AG04449 (cell line): ENCODE data around the gene SLC23A2.

Experiments used
- CTCF ChIA-PET: fragments of 350-600 bp; formaldehyde crosslinking; extraction: SDS; loops from one replicate; lab custom pipeline; 2021; ENCODE audit warnings: antibody characterized with exemption; lab: Yijun Ruan, JAX
- POLR2A ChIA-PET: fragments of 400-600, 350-600 bp; formaldehyde crosslinking; extraction: SDS; loops from one replicate; lab custom pipeline; 2020; ENCODE audit warnings: antibody characterized with exemption, inconsistent platforms; lab: Yijun Ruan, JAX
- DNase-seq: peaks from one replicate; pipeline ENCODE4 v3.0.0-alpha.2; 2010; ENCODE audit warnings: low read depth, low spot score
- H3K4me3 ChIP-seq: 2 replicates; pipeline ENCODE4 v1.5.1; 2011; ENCODE audit warnings: low read depth, mild to moderate bottlenecking, control low read depth, low read length
- TF ChIP-seq, protein P1 (sequence below): IDR thresholded peaks from one replicate; pipeline ENCODE4 v1.5.1; 2011; ENCODE audit warnings: mild to moderate bottlenecking, moderate library complexity, low read length, control low read depth, inconsistent platforms; ENCODE audit not compliant: insufficient read depth; ENCODE audit errors: missing control alignments

The SLC23A2 gene

DNA sequence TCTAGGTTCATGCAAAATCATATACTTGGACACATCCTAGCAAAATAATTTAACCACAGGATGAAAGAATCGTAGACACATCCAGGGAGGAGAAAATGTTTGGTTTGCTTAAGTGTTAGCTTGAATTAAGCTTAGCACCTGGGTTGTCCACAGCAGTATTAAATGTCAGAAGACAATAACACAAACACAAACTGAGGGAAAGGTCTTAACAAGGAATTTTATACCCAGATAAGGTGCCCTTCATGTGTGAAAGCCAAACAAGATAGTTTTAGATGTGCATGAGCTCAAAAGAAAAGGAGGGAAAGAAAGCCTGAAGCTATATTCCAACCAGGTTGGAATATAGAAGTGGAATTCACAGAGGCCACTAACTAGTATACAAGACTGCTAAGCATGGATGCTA, 49.1 kb downstream of the SLC23A2 start:
- H3K4me3 ChIP-seq: no peak overlapping the region
- TF ChIP-seq, protein P1, sequence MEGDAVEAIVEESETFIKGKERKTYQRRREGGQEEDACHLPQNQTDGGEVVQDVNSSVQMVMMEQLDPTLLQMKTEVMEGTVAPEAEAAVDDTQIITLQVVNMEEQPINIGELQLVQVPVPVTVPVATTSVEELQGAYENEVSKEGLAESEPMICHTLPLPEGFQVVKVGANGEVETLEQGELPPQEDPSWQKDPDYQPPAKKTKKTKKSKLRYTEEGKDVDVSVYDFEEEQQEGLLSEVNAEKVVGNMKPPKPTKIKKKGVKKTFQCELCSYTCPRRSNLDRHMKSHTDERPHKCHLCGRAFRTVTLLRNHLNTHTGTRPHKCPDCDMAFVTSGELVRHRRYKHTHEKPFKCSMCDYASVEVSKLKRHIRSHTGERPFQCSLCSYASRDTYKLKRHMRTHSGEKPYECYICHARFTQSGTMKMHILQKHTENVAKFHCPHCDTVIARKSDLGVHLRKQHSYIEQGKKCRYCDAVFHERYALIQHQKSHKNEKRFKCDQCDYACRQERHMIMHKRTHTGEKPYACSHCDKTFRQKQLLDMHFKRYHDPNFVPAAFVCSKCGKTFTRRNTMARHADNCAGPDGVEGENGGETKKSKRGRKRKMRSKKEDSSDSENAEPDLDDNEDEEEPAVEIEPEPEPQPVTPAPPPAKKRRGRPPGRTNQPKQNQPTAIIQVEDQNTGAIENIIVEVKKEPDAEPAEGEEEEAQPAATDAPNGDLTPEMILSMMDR: no peak
- ChIA-PET POLR2A (no interaction called here), CTCF (interaction anchor here (1.6 to 6.4 kb wide), 4 partner anchors 13 to 344 kb away, joined by 3 to 46 read pairs (median 6); no protein-coding TSS in a partner anchor)
- no peak for DNase-seq

DNA sequence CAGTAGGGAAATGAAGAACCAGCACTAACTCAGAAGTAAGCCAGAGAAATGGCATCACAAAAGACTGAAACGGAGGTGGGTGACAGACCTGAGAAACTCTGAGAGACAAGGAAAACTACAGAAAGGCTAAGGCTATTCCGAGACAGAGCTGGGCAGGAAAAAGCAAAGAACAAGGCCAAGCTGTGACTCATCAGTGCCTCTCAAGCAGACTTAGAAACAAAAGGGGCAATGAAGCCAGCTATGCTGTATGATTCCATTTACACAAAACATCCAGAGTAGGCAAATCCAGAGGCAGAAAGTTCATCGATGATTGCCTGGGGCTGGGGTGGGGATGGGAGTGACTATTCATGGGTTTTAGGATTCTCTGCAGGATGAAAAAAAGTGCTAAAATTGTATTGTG, 50.0 kb downstream of the SLC23A2 start:
- DNase-seq: no peak
- ChIA-PET CTCF (interaction anchor here (1.6 to 6.4 kb wide), 4 partner anchors 14 to 211 kb away, joined by 3 to 46 read pairs (median 7); no protein-coding TSS in a partner anchor), POLR2A (no interaction called here)
- H3K4me3 ChIP-seq: no peak overlapping the region
- TF ChIP-seq, protein P1: no peak

DNA sequence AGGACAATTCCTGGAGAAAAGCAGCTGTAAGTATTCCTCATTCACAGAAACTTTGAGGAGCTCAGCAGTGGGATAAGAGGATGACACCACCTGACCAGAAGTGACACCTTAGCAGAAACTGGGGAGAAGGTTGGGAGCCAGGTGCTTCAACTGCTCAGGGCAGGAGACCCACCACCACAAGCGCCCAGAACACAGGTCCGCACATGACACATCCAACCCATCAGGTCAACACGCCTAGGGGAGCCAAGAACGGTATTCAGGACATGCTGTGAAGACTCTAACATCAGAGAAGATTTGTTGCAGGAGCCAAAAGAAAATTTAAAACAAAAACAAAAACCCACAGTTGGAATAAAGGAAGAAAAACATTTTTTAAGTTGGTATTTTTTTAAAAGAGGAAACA, 50.5 kb downstream of the SLC23A2 start:
- CTCF ChIA-PET: interaction anchor here (1.3 to 6.4 kb wide), 3 partner anchors 15 to 211 kb away, joined by 5 to 46 read pairs (median 5); no protein-coding TSS in a partner anchor
- H3K4me3 ChIP-seq: no peak overlapping the region
- POLR2A ChIA-PET: no interaction called here
- TF ChIP-seq, protein P1: no peak
- no peak for DNase-seq

DNA sequence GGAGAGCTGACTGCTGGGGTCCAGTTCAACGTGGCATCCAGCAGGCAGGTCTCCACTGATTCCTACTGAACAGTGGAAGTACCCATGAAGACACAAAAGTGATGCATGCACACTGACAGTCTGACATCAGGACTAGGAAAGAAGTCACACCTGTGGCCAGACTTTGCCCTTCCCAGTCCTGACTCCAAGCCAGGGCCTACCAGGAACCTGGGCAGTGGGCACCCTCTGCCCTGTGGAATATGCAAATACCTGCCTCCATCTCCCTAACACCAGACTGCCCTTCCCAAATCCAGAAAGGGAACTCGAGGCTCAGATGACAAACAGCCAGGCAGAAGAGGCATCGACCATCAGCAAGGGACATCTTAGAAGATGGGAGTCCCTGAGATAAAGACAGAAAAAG, 50.9 kb downstream of the SLC23A2 start:
- ChIA-PET CTCF (interaction anchor here (0.8 to 1.7 kb wide), 3 partner anchors 13 to 211 kb away, joined by 3 to 5 read pairs (median 5); no protein-coding TSS in a partner anchor), POLR2A (no interaction called here)
- no peak overlapping the region for H3K4me3 ChIP-seq
- TF ChIP-seq, protein P1: no peak
- no peak for DNase-seq

DNA sequence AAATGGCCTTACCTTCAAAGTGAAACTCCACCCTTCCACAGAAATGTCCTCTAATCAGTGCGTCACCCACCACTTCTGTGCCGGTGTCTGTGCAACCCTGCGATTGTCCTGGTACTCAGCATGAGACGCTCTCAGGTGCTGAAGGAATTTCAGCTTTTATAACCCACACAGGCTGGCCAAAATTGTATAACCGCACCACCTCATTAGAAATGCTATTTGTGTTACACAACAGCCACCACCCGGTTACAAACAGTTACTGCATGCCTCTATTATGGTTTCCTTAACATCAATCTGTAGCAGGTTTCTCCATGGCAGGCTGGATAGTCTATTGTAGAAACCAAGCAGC, 51.5 kb downstream of the SLC23A2 start:
- no peak overlapping the region for H3K4me3 ChIP-seq
- CTCF ChIA-PET: interaction anchor here (0.8 to 1.7 kb wide), 4 partner anchors 12 to 210 kb away, joined by 3 to 5 read pairs (median 5); no protein-coding TSS in a partner anchor
- POLR2A ChIA-PET: no interaction called here
- TF ChIP-seq, protein P1: peak; percentile 35
- no peak for DNase-seq

DNA sequence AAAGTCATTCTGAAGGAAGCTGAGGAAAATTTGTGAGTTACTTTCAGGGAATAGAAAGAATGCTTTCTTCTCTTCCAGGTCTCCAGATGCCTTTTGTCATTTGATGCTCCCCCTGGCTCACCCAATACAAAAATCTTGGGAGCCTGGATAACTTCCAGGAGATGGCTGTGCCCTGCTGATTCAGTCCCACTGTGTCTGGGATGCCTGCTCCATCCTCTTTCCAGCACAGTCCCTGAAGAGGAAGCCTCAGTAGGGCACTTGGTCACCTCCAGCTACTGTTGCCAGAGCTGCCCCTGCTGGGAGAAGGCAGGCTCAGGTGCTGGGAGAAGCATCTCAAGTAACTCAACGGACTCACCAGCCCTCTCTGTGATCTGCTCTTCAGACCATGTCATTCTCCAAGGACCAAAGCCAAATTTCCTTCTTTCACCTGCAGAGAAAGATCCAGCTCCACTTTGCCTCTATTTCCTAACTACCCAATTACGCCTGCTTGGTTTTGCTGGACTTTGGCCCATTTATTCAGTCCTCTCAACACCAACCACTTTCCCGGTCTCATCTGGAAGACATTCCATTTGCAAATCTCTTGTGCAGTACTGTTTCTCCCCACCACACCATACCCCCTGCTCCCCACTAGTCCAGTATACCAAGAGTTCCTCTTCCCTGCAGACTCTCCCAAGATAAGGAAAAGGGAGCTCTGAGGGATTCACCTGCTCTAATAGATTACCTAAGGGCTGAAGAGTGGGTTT, 53.3 kb downstream of the SLC23A2 start:
- CTCF ChIA-PET: interaction anchor here (0.8 to 2.9 kb wide), 6 partner anchors 8 to 179 kb away, joined by 3 to 17 read pairs (median 3); partner anchors contain the start of gene CDS2
- no peak for DNase-seq

More for the DNA sequence above, 53.3 kb downstream of the SLC23A2 start:
- POLR2A ChIA-PET: no interaction called here
- no peak overlapping the region for H3K4me3 ChIP-seq
- TF ChIP-seq, protein P1: no peak
